ENCODE measurements around the gene RALY.

The RALY gene

DNA sequence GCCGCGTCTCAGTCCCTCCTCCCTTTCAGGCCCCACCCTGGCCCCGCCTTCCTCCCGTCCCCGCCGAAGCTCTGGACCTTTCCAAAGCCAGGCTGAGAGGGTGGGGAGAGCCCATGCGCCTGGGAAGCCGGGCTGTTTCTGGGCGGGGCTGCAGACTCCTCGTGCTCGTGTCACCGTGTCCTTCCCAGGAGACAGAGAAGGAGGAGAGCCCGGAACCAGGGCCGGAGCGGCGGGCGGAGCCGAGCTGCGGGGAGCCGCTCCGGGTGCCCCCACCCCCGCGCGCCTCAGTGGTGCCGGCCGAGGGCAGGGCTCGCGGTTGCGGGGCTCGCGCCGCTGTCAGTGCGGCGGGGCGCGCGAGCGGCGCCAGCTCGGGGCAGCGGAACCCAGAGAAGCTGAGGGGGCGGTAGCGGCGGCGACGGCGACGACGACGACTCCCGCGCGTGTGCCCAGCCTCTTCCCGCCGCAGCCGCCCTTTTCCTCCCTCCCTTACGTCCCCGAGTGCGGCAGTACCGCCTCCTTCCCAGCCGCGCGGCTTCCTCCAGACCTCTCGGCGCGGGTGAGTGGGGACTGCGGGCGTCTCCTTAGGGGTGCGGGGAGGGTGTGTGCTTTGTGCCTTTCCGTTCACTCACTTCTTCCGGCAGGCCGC, at the start of gene RALY:
TSS of gene RALY (plus strand) at position 336 of the 646 bp plus-strand sequence. CDS start 78,164 bp downstream, outside the sequence.
- TF ChIP-seq, protein P1, sequence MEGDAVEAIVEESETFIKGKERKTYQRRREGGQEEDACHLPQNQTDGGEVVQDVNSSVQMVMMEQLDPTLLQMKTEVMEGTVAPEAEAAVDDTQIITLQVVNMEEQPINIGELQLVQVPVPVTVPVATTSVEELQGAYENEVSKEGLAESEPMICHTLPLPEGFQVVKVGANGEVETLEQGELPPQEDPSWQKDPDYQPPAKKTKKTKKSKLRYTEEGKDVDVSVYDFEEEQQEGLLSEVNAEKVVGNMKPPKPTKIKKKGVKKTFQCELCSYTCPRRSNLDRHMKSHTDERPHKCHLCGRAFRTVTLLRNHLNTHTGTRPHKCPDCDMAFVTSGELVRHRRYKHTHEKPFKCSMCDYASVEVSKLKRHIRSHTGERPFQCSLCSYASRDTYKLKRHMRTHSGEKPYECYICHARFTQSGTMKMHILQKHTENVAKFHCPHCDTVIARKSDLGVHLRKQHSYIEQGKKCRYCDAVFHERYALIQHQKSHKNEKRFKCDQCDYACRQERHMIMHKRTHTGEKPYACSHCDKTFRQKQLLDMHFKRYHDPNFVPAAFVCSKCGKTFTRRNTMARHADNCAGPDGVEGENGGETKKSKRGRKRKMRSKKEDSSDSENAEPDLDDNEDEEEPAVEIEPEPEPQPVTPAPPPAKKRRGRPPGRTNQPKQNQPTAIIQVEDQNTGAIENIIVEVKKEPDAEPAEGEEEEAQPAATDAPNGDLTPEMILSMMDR (IDR thresholded peaks at IDR 0.05; ENCODE audit: unreplicated experiment in 3 of 3), result no peak
- Mint-ChIP-seq H3K27me3 (ENCODE audit: low read depth) (no peaks in the 10 kb centered on the region), H3K36me3 (ENCODE audit: low read depth) (peaks cover 4% of the 10 kb centered on the region), H3K27ac (peak within 1 kb of the TSS; percentile 90 to 97 (median 96)), H3K4me3 (peak within 1 kb of the TSS; percentile 93 to 96 (median 95)), H3K4me1 (peaks cover 52% of the 10 kb centered on the region), H3K9me3 (no peaks in the 10 kb centered on the region)

DNA sequence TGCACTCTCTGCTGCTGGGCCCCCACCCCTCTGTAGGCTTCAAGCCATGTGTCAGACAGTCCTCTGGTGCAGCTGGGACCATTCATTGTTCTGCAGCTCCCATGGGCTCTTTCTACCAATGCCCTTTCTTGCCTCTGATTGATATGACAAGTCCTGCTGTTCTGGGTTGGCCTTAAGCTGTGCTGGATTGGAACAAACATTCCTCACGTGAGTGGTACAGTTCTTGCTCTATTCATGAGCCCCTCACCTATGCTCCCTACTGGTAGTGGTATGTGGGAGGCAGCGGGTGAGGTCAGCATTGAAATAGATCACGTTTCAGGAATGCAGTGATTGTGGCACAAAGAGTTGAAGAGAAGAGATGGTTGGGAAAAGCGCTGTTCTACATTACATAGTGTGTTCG, 48.8 kb upstream of the RALY start:
- no peaks in the 10 kb centered on the region for H3K27me3 Mint-ChIP-seq (ENCODE audit: low read depth)
- peaks cover 23% of the 10 kb centered on the region for H3K9me3 Mint-ChIP-seq
- H3K4me3 Mint-ChIP-seq, result no peak overlapping the region
- no peaks in the 10 kb centered on the region for H3K36me3 Mint-ChIP-seq (ENCODE audit: low read depth)
- no peaks in the 10 kb centered on the region for H3K4me1 Mint-ChIP-seq
- no peak overlapping the region for H3K27ac Mint-ChIP-seq
- TF ChIP-seq, protein P1 (IDR thresholded peaks at IDR 0.05; ENCODE audit: unreplicated experiment in 3 of 3), result no peak

DNA sequence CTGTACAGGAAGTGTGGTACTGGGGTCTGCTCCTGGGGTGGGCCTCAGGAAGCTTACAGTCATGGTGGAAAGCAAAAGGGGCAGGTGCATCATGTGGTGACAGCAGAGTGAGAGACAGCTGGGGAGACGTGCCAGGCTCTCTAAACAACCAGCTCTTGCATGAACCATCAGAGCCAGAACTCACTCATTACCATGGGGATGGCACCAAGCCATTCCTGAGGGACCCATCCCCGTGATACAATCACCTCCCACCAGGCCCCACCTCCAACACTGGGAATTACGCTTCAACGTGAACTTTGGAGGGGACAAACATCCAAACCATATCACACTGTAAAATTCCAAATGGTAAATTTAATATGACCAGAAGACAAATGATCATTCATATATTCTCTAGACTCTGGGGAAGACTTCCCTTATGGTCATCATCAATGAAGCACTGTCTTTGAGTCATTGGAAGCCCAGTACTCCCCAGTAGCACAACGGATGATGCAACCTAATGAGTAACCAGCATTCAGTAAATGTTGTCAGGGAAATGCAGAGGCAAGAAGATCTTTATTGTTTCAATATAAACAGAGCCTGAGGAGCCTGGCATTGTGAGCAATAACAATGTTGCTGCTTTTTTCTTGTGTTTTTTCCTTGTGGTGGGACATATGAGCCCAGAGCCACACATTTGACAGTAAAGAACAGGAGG, 48.2 kb upstream of the RALY start:
- H3K9me3 Mint-ChIP-seq, result peaks cover 23% of the 10 kb centered on the region

DNA sequence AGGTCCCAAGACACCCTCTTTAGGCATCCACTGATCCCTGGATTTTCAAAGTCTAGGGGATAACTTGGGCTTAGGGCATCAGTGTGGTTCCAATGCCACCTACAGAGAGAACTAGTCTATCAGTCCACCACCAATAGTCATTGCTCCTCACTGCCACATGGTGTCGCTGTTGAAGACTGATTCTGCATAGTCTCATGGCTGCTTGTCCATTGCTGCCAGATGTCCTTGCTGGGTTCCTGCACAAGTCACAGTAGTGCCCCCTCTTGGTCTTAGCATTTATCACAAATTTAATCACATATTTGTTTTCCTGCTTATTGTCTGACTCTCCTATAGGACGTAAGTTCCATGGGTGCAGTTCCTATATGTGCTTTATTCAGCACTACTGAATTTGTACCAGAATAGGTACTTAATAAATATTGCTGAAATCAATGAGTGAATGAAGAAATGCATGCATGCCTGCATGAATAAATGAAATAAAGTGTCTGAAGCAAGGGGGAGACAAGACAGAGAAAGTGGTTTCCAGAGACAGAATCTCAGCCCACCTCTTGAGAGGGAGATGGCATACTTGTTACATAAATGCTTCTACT, 45.9 kb upstream of the RALY start:
- TF ChIP-seq, protein P1 (IDR thresholded peaks at IDR 0.05; ENCODE audit: unreplicated experiment in 3 of 3), result peak in 2 of 3 experiments; percentile 25 to 35
- Mint-ChIP-seq H3K9me3 (peaks cover 32% of the 10 kb centered on the region), H3K4me3 (no peak overlapping the region), H3K36me3 (ENCODE audit: low read depth) (no peaks in the 10 kb centered on the region), H3K27ac (no peak overlapping the region), H3K4me1 (no peaks in the 10 kb centered on the region), H3K27me3 (ENCODE audit: low read depth) (peaks cover 5% of the 10 kb centered on the region)

More for the DNA sequence above, 48.2 kb upstream of the RALY start:
- Mint-ChIP-seq H3K27ac (no peak overlapping the region), H3K27me3 (ENCODE audit: low read depth) (no peaks in the 10 kb centered on the region), H3K4me1 (no peaks in the 10 kb centered on the region), H3K4me3 (no peak overlapping the region), H3K36me3 (ENCODE audit: low read depth) (no peaks in the 10 kb centered on the region)
- TF ChIP-seq, protein P1 (IDR thresholded peaks at IDR 0.05; ENCODE audit: unreplicated experiment in 3 of 3), result no peak

DNA sequence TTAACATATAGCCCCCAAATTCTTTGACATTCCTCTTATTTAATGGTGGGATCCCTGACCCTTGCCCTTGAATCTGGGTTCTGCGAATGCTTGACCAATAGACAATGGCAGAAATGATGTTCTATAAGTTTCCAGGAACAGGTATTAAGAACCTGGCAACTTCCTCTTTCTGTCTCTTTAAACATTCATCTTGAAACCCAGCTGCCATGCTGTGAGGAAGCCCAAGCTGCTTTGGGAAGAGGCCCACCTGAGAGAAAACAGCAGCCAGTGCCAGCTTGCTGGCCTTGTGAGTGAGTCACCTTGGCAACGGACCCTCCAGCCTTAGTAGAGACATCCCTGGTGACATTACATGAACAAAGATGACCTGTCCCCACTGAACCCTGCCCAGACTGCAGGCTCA, 45.2 kb upstream of the RALY start:
- Mint-ChIP-seq H3K36me3 (ENCODE audit: low read depth) (no peaks in the 10 kb centered on the region), H3K27me3 (ENCODE audit: low read depth) (peaks cover 7% of the 10 kb centered on the region), H3K4me3 (no peak overlapping the region), H3K27ac (no peak overlapping the region), H3K9me3 (peaks cover 32% of the 10 kb centered on the region), H3K4me1 (no peaks in the 10 kb centered on the region)
- TF ChIP-seq, protein P1 (IDR thresholded peaks at IDR 0.05; ENCODE audit: unreplicated experiment in 3 of 3), result no peak
